Vagina (tissue), 2 donors: ENCODE data around the gene LEKR1. TPM values are rescaled to one million over a fixed set of nuclear protein-coding genes. Genes with fewer than 3 reads are reported as not detected.

Experiments used
- DNase-seq, 2 donors: peaks; one replicate each; pipeline ENCODE4 v3.0.0-alpha.2; 2017; ENCODE audit errors: extremely low spot score in 2 of 2
- H3K27ac ChIP-seq: fragments of 200-600 bp; sonication (generic); one replicate; pipeline ENCODE4 v1.5.1; 2019
- H3K27me3 ChIP-seq: fragments of 200-600 bp; sonication (generic); one replicate; pipeline ENCODE4 v1.5.1; 2019
- H3K36me3 ChIP-seq, 2 donors: fragments of 200-600 bp; sonication (generic); one replicate each; pipeline ENCODE4 v1.5.1; 2017 to 2019
- H3K4me1 ChIP-seq: fragments of 200-600 bp; sonication (generic); one replicate; pipeline ENCODE4 v1.5.1; 2019
- H3K4me3 ChIP-seq, 2 donors: fragments of 200-600 bp; sonication (generic); 1 replicate in 1 of 2; 2 replicates in 1 of 2; pipeline ENCODE4 v1.5.1; 2016 to 2019
- H3K9me3 ChIP-seq: fragments of 200-600 bp; sonication (generic); one replicate; pipeline ENCODE4 v1.5.1; 2019
- CTCF ChIP-seq, 3 experiments: fragments of 450-650 bp in 2 of 3; fragments of 200-600 bp in 1 of 3; sonication (generic) in 1 of 3; IDR thresholded peaks; one replicate each; pipeline ENCODE4 v1.5.1; 2017 to 2019; ENCODE audit warnings: antibody characterized with exemption in 3 of 3, mild to moderate bottlenecking in 2 of 3, moderate library complexity in 2 of 3
- POLR2A ChIP-seq, 2 donors: fragments of 450-650 bp; IDR thresholded peaks; one replicate each; pipeline ENCODE4 v1.6.1; 2017; ENCODE audit warnings: antibody characterized with exemption in 2 of 2, mild to moderate bottlenecking in 2 of 2, moderate library complexity in 2 of 2
- POLR2AphosphoS5 ChIP-seq, 2 donors: sonication (generic); formaldehyde crosslinking; IDR thresholded peaks; one replicate each; pipeline ENCODE4 v1.9.0; 2017; ENCODE audit warnings: antibody characterized with exemption in 2 of 2, mild to moderate bottlenecking in 2 of 2, low read depth in 1 of 2; ENCODE audit not compliant: insufficient read depth in 1 of 2
- intact Hi-C: fragments of 100-400 bp; cut with DNase I; formaldehyde crosslinking; loops from one replicate; pipeline ENCODE4 v1.15.1; 2023
- total RNA-seq: library from RNA; depleted of rRNA; stranded (reverse); fragments of >200 nt; gene quantifications from one replicate; pipeline ENCODE4 v1.2.3, GENCODE V29; 2016

Gene LEKR1
- not detected for total RNA-seq

- intact Hi-C loops: loop anchor here (10.0 kb wide), 2 partner anchors 152 to 308 kb away; partner anchors contain the start of gene TIPARP
- H3K9me3 ChIP-seq: no peaks in the 10 kb centered on the region
- TF ChIP-seq CTCF (IDR thresholded peaks at IDR 0.05) (no peak), POLR2AphosphoS5 (IDR thresholded peaks at IDR 0.05; ENCODE audit: insufficient read depth in 1 of 2, low read depth in 1 of 2) (peak in 1 of 2 donors; percentile 85), POLR2A (IDR thresholded peaks at IDR 0.05) (peak in 1 of 2 donors; percentile 48)
- H3K36me3 ChIP-seq: no peaks in the 10 kb centered on the region
- H3K4me1 ChIP-seq: peaks cover 6% of the 10 kb centered on the region
- peak within 1 kb of the TSS; percentile 65 to 75 for H3K4me3 ChIP-seq
- H3K27ac ChIP-seq: peak within 1 kb of the TSS; percentile 88
- DNase-seq: no peak
- H3K27me3 ChIP-seq: no peaks in the 10 kb centered on the region
Observed at GRCh38 chr3:156826144-156826895, at the start of gene LEKR1. Gene LEKR1, plus strand, starts transcription at chr3:156826353. Its CDS starts 2,977 bp downstream, at chr3:156829330.

- TF ChIP-seq POLR2AphosphoS5 (IDR thresholded peaks at IDR 0.05; ENCODE audit: insufficient read depth in 1 of 2, low read depth in 1 of 2) (no peak), CTCF (IDR thresholded peaks at IDR 0.05) (no peak), POLR2A (IDR thresholded peaks at IDR 0.05) (no peak)
- Histone ChIP-seq H3K4me3 (no peak overlapping the region), H3K4me1 (no peaks in the 10 kb centered on the region), H3K36me3 (no peaks in the 10 kb centered on the region), H3K27me3 (no peaks in the 10 kb centered on the region), H3K27ac (no peak overlapping the region), H3K9me3 (no peaks in the 10 kb centered on the region)
- DNase-seq: no peak
- intact Hi-C loops: no loop called here
Observed at GRCh38 chr3:156776871-156777270, 49.3 kb upstream of the LEKR1 start.

GRCh38 chr3:156781310-156782230, 44.6 kb upstream of the LEKR1 start:
- TF ChIP-seq POLR2A (IDR thresholded peaks at IDR 0.05) (no peak), CTCF (IDR thresholded peaks at IDR 0.05) (no peak), POLR2AphosphoS5 (IDR thresholded peaks at IDR 0.05; ENCODE audit: insufficient read depth in 1 of 2, low read depth in 1 of 2) (no peak)
- no peak for DNase-seq
- intact Hi-C loops: no loop called here
- Histone ChIP-seq H3K27me3 (no peaks in the 10 kb centered on the region), H3K4me3 (no peak overlapping the region), H3K27ac (no peak overlapping the region), H3K9me3 (no peaks in the 10 kb centered on the region), H3K4me1 (no peaks in the 10 kb centered on the region), H3K36me3 (no peaks in the 10 kb centered on the region)

- Histone ChIP-seq H3K4me1 (no peaks in the 10 kb centered on the region), H3K27me3 (no peaks in the 10 kb centered on the region), H3K9me3 (no peaks in the 10 kb centered on the region), H3K27ac (no peak overlapping the region), H3K36me3 (no peaks in the 10 kb centered on the region), H3K4me3 (no peak overlapping the region)
- no peak for DNase-seq
- intact Hi-C loops: no loop called here
- TF ChIP-seq POLR2AphosphoS5 (IDR thresholded peaks at IDR 0.05; ENCODE audit: insufficient read depth in 1 of 2, low read depth in 1 of 2): no peak
- TF ChIP-seq POLR2A (IDR thresholded peaks at IDR 0.05): no peak
- TF ChIP-seq CTCF (IDR thresholded peaks at IDR 0.05): no peak
Observed at GRCh38 chr3:156782319-156782718, 43.8 kb upstream of the LEKR1 start.
